Ureter (tissue), 1 donor: Measurements from ENCODE around the gene C8G. TPM values are rescaled to one million over a fixed set of nuclear protein-coding genes. Genes with fewer than 3 reads are reported as not detected.

Source experiments
- DNase-seq: peaks from one replicate; pipeline ENCODE4 v3.0.0-alpha.2; 2020; ENCODE audit warnings: low spot score
- total RNA-seq: library from RNA; stranded (reverse); gene quantifications from one replicate; pipeline ENCODE4 v1.2.4, GENCODE V29; 2023
- donor health status: DM: yes; HTN: yes; CAD: no.

C8G gene
- total RNA-seq, 1 donor from 2014 or later = 1.6 TPM

DNA sequence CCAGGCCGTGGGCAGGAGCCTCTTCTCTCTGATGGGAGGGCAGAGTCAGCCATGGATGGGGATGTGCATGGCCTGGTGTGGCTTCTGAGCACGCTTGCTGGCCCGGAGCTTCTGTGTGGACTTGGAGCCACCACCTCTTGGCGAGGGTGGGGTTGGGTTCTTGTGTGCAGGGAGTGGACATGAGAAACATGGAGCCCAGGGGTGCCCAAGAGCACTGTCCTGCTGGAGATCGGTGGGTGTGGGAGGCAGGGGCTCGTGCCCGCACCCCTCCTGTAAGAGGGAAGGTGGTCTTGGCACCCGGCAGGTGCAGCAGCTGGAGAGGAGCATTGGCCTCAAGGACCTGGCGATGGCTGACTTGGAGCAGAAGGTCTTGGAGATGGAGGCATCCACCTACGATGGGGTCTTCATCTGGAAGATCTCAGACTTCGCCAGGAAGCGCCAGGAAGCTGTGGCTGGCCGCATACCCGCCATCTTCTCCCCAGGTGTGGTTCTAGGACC, 24.3 kb upstream of the C8G start:
- no peak for DNase-seq

GRCh38 chr9:136921307-136921706, 23.7 kb upstream of the C8G start:
- no peak for DNase-seq

- no peak for DNase-seq
Observed at GRCh38 chr9:136921718-136922117, 23.3 kb upstream of the C8G start.

DNA sequence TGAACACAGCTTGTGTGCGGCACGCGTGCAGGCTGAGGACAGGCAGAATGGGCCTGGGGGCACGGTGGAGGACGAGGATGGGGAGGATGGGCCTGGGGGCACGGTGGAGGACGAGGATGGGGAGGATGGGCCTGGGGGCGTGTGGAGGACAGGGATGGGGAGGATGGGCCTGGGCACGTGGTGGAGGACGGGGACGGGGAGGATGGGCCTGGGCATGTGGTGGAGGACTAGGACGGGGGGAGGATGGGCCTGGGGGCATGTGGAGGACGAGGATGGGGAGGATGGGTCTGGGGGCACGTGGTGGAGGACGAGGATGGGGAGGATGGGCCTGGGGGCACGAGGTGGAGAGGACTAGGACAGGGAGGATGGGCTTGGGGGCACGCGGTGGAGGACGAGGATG, 22.5 kb upstream of the C8G start:
- no peak for DNase-seq

- no peak for DNase-seq
Observed at GRCh38 chr9:136923881-136924280, 21.2 kb upstream of the C8G start.

GRCh38 chr9:136925414-136926153, 19.5 kb upstream of the C8G start:
- DNase-seq = no peak

DNA sequence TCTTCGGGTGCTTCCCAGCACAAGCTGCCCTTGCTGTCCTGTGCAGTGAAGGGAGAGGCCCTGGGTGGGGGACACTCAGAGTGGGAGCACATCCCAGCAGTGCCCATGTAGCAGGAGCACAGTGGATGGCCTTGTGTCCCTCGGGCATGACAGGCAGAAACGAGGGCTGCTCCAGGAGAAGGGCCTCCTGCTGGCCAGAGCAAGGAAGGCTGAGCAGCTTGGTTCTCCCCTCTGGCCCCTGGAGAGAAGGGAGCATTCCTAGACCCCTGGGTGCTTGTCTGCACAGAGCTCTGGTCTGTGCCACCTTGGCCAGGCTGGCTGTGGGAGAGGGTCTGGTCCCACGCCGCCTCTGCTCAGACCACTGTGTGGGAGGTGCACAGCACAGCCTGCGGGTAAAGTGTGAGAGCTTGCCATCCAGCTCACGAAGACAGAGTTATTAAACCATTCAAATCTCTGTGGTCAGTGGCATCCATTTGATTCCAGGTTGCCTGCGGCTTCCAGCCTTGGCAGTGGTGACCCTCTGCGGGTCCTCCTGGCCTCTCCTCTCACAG, 18.8 kb upstream of the C8G start:
- no peak for DNase-seq

GRCh38 chr9:136926749-136927148, 18.3 kb upstream of the C8G start:
- no peak for DNase-seq

- no peak for DNase-seq
Observed at GRCh38 chr9:136927343-136928271, 17.4 kb upstream of the C8G start.

DNA sequence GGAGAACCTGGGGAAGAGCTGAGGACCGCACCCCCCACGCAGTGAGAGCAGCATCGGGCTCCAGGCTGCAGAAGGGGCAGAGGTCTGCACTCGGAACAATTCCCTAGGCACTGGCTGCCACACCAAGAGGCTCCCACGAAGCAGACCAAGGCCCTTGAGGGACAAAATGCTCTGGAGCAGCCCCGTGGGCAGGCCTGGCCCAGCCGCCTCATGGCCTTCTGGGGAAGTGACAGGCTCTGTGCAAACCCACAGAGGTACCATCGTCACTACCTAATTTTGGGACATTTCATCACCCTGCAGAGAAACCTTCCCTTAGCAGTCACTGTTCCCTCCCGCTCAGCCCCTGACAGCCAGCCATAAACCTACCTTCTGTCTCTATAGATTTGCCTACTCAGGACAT, 16.5 kb upstream of the C8G start:
- no peak for DNase-seq

DNA sequence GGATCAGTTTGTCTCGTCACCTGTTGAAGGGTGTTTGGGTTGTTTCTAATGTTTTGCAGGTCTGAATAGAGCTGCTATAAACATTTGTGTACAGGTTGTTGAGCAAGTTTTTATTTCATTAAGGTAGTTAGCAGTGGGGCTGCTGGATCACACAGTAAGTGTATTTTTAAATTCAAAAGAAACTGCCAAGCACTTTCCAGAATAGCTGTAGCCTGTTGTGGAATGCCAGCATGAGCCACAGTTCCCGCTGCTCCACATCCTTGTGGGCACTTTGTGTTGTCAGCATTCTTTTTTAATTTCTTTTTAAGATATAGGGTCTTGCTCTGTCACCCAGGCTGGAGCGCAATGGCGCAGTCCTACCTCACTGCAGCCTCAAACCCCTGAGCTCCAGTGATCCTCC, 15.0 kb upstream of the C8G start:
- DNase-seq = no peak

DNA sequence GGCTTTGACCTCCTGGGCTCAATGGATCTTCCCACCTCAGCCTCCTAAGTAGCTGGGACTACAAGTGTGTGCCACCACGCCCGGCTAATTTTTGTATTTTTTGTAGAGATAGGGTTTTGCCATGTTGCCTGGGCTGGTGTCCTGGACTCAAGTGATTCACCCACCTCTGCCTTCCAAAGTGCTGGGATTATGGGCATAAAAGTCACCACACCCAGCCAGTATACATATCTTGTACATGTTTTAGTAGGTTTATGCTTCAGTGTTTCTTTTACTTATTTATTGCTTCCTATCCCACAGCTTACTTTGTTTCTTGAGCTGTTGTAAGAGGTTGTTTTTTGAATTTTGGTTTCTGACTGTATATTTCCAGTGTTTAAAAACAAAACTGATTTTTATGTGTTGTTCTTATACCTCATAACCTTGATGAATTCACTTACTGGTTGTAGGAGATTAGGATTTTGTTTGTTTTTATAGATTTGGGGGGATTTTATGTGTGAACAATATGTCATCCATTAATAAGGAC, 13.4 kb upstream of the C8G start:
- no peak for DNase-seq

- DNase-seq = no peak
Observed at GRCh38 chr9:136934277-136934676, 10.8 kb upstream of the C8G start.

GRCh38 chr9:136935651-136936050, 9.4 kb upstream of the C8G start:
- DNase-seq = no peak

GRCh38 chr9:136936645-136937170, 8.3 kb upstream of the C8G start:
- no peak for DNase-seq

DNA sequence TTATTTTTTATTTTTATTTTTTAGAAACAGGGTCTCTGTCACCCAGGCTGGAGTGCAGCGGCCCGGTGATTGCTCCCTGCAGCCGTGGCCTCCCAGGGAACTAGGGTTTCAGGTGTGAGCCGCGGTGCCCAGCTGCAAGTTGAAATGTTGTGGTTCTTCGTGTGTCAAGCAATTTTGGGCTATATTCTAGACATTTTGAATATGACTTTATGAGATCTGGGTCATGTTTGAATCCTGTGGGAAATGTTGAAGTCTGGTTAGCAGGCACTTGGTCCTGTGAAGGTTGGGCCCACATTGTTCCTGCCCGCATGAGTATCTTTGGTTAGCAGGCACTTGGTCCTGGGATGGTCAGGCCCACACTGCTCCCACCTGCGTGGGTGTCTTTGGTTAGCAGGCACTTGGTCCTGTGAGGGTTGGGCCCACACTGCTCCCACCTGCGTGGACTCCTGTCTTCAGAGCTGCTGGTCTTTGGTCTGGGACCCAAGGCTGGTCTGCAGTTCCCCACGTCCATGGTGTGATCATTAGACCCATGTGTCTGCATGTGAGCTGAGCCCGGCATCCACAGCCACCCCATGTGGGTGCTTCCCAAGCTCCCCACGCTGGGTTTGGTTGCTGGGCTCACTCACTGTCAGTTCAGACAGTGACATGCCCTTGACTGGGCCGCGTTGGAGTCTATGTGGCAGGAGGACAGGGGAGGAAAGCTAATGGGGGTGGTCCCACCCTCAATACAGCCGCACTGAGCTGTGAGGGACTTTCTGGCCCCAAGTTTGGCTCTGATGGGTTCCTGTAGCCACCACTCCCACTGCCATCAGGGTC, 7.6 kb upstream of the C8G start:
- DNase-seq = no peak

DNA sequence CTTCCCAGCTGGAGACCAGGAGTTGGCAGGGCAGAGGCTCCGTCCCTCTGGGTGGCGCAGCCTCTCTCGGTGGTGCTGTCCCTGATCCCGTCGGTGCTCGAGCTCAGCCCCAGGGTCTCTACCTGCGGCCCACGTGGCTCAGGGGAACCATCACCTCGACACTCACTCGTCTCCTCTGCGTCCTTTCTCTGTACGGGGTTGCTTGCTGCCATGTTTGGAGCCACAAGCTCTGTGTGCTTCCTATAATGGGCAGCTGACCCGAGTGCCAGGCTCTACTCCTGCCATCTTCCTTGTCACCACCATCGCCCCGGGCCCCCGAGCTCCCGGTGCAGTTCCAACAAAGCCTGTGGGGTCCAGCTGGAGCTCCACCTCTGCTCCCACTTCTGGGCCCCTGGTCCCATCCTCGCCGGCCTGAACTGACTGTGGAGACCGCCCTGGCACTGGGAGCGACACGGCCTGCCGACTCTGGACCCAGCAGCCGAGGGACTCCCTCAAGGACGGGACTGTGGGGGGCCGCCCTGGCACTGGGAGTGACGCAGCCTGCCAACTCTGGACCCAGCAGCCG, 5.5 kb upstream of the C8G start:
- no peak for DNase-seq

- DNase-seq = no peak
Observed at GRCh38 chr9:136939996-136940525, 5.0 kb upstream of the C8G start.

- DNase-seq = no peak
Observed at GRCh38 chr9:136940526-136941230, 4.4 kb upstream of the C8G start.
